GM10266 (cell line): ENCODE results near the gene MON1A.

ENCODE experiments used
- DNase-seq: peaks from one replicate; pipeline ENCODE4 v3.0.0; 2012; ENCODE audit errors: extremely low spot score
- TF ChIP-seq, protein P1 (sequence below): IDR thresholded peaks from 2 replicates; pipeline ENCODE4 v1.5.1; 2012; ENCODE audit warnings: mild to moderate bottlenecking, low read depth; ENCODE audit not compliant: control insufficient read depth, insufficient read depth; ENCODE audit errors: missing control alignments

MON1A gene

DNA sequence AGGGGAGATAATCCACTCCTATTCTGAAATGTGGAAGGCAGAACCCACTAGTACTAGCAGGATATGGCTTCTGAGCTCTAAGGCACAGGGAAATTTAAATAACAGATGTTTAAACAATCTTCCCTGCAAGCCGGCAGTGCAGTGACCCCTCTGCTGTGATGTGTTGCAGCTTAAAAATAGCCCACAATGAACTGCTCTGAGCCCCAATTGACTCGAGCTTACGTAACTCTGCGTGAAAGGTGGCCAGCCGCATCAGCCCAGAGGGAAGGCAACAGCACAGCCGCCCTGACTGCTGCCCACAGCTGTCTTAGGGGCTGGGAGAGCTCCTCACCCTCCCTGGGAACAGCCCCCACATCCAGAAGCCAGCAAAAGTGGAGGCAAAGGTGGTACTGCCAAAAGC, 47.4 kb downstream of the MON1A start:
- TF ChIP-seq, protein P1, sequence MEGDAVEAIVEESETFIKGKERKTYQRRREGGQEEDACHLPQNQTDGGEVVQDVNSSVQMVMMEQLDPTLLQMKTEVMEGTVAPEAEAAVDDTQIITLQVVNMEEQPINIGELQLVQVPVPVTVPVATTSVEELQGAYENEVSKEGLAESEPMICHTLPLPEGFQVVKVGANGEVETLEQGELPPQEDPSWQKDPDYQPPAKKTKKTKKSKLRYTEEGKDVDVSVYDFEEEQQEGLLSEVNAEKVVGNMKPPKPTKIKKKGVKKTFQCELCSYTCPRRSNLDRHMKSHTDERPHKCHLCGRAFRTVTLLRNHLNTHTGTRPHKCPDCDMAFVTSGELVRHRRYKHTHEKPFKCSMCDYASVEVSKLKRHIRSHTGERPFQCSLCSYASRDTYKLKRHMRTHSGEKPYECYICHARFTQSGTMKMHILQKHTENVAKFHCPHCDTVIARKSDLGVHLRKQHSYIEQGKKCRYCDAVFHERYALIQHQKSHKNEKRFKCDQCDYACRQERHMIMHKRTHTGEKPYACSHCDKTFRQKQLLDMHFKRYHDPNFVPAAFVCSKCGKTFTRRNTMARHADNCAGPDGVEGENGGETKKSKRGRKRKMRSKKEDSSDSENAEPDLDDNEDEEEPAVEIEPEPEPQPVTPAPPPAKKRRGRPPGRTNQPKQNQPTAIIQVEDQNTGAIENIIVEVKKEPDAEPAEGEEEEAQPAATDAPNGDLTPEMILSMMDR = no peak
- no peak for DNase-seq

DNA sequence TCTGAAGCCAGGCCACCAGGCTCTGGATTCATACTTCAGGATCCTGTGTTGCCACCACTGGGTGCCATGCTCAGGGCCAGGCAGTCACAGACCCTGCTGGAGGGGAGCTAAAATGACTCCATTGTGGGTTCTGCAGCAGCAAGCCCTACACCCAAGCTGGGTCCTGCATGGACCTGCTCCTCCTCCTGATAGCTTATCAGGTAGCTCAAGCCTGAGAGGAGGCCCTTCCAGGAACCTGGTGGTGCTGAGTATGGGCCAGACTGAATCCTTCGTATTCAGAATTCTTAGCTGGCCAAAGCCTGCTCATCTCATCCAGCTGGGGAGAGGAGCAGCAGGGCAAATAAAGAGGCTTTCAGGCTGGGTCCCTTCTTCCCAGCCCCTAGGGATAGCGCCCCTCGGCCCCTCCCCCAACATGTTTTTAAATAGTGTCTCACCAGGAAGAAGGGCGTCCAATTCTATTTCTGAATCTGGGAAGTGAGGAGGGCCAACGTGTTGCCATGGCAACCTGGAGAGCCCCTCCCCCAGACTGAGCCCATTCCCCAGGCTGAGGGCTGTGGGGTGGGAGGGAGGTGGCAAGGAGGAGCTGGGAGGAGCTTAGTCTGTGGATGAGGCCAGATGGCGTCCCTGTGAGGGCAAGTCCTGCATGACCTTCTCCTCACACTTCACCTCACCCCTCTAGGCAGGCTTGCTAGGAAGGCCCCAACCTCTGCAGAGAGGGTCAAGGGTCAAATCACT, 48.9 kb downstream of the MON1A start:
- TF ChIP-seq, protein P1 = no peak
- DNase-seq = no peak

DNA sequence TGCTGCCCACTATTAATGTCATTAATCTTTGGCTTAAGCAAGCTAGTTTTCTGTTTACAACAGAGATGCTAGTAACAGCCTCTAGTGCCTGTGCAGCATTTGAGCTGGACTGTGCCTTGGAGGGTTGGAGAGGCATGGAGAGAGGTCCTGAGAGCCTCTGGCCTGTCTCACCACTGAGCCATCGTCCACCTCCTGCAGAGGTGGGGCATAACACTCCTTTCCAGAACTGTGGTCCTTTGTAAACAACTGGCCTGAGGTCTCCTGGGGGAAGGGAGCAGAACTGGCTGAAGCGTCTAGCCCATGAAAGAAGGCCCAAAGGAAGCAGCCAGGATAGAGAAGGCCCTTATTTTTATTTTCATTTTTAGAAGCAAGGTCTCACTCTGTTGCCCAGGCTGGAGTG, 49.9 kb downstream of the MON1A start:
- TF ChIP-seq, protein P1 = no peak
- no peak for DNase-seq

DNA sequence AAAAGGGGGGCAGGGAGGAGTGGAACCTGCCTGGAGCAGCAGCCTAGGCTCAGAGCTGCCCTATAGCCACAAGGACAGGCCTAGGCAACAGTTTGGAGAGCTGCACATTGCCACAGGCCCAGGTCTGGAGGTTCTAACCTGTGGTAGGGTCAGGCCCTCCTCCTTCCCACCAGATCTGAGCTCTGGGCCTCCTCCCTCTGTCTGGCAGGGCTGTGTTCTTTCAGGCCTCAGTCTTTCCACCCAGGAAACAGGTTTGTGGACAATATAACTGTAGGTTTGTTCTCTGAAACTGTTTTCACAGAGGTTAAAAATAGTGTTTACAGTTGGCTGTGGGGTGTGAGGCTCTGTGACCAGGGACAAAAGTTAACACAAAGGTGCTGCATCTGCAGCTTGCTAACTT, 50.9 kb downstream of the MON1A start:
- no peak for DNase-seq
- TF ChIP-seq, protein P1 = no peak

DNA sequence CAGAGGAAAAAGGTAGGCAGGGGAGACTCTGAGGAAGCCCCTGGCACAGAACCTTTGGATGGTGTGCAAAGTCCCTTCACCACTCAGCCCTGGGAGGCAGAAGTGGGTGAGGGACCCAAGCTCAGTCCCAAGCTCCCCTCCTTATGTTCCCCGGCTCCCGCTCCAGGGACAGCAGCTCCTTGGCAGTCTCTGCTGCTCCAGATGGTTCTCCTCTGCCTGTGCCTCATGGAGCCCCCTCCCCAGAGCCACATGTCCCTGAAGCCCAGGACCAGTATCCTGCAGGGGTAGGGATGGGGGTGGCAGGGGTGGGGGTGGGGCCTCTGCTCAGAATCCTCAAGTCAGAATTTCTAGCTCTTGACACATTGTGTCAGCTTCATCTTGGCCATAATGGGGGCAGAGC, 51.9 kb downstream of the MON1A start:
- no peak for DNase-seq
- TF ChIP-seq, protein P1 = no peak

DNA sequence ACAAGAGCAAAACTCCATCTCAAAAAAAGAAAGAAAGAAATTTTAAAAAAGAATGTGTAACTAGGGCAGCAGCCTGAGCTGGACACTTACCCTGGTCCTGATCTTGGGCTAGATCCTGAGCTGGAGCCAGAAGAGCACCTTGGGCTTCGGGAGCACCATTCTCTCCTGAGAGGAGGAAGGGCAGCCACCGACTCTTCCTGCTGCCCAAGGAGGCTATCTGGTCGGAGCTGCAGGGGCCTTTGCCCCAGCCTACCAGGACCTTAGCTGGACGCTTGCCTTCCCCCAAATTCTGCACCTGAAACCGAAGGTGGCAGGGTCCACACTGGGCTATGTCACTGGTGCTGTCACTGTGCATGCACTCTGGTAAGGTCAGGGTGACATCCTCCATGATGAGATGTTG, 53.0 kb downstream of the MON1A start:
- TF ChIP-seq, protein P1 = no peak
- no peak for DNase-seq

DNA sequence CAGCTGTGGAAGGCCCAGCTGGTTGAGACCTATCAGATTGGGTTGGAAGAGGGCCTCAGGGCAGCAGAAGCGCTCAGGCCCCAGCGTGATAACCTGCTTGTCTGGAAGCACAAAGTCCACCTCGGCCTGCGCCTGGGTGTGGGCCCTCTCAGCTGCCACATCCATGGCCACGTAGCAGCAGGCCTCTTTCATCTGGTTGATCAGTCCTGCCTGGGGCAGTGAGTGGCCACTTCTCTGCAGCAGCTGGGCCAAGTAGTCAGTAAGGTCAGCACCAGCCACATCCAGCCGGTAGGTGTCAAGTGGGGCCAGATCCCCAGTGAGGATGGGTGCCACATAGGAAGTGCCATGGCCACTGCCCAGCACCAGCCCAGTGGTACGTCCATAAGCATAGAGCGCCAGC, 56.0 kb downstream of the MON1A start:
- TF ChIP-seq, protein P1 = no peak
- DNase-seq = no peak
